OCI-LY3 (cell line): ENCODE results near the gene APOO.

ENCODE experiments used
- CTCF ChIP-seq: fragments of 200-600, 300-600 bp; sonication (generic); IDR thresholded peaks from 2 replicates; pipeline ENCODE4 v1.5.1; 2014; ENCODE audit warnings: antibody characterized with exemption, low read length, low read depth
- EZH2phosphoT487 ChIP-seq: fragments of 200-600 bp; shearing (Covaris generic); IDR thresholded peaks from 2 replicates; pipeline ENCODE4 v1.6.1; 2018; ENCODE audit warnings: antibody characterized with exemption, mixed run types, low read depth

- TF ChIP-seq CTCF (no peak), EZH2phosphoT487 (no peak)
Observed at GRCh38 chrX:23845351-23845817, 62.4 kb downstream of the APOO start.
